ENCODE measurements around the gene PI4KB. TPM values are rescaled to one million over a fixed set of nuclear protein-coding genes. Genes with fewer than 3 reads are reported as not detected.

PI4KB gene
- total and polyA plus RNA-seq, 2 of the 13 experiments (the other 11 are each of a cell fraction or from before 2014, with no cell fraction given), result 19.5 to 29.3 TPM

- TF ChIP-seq NPAS2 (CRISPR knock-in tag; IDR thresholded peaks at IDR 0.05; ENCODE audit: borderline replicate concordance) (no peak), ZNF607 (CRISPR knock-in tag; IDR thresholded peaks at IDR 0.05; ENCODE audit: borderline replicate concordance) (no peak)
Observed at GRCh38 chr1:151369302-151369610, 42.0 kb upstream of the PI4KB start (continued).

DNA sequence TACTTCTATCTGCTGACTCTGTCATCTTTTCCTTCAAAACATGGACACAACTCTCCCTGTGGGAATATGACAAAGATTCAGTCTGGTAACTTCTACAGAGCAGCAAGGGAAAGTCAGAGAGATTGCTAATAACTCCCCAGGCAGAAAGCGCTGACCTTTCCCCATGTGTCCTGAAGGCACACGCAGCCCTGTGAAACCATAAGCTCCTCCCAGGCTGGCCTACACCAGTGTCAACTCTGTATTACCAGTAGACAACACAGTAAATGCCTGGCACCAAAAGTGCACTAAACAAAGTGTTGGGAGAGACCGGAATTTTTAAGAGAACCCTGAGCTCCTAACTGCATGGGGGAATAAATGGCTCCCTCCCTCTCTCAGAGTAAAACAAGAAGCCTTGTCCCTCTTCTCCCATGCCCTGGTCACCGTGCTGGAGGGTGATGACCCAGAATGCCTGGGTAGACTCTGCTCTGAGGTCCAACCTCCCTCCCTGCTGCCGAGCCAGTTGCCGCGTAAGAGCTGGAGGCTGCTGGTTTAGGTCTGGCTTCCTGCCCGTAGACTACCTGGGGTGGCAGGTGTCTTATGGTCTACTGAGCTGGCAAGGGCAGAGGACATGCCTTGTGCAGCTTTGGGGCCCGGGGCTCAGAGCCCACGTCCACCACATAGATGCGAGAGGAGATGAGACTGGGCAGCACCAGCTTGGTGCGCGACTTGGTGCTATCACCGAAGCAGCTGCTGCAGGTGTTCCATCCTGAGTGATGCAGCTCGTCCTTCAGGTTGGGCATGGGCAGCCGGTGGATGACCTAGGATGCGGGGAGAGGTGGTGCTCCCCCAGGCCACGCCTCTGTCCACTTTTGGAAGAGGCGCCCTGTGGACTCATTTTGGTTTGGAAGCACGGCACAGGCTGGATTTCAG, 41.4 kb upstream of the PI4KB start:
- Histone ChIP-seq H3K4me3 (replicated peaks in 1 of 3; ENCODE audit: insufficient read depth in 1 of 3, low read depth in 2 of 3, low read length in 3 of 3) (no peak overlapping the region), H3K9ac (ENCODE audit: insufficient read depth, low read depth, low read length) (no peak overlapping the region), H3K4me2 (ENCODE audit: low read depth, low read length) (no peak overlapping the region), H3K79me2 (ENCODE audit: insufficient read depth, low read length) (peaks cover 5% of the 10 kb centered on the region), H3K9me3 (ENCODE audit: low read length) (no peaks in the 10 kb centered on the region), H3K36me3 (replicated peaks in 1 of 2; ENCODE audit: control insufficient read depth in 1 of 2, insufficient read depth in 2 of 2, low read length in 2 of 2) (peaks cover 8 to 18% of the 10 kb centered on the region in 2 experiments; a peak in 4 of 5 replicates), H4K20me1 (ENCODE audit: insufficient read depth, low read length) (no peaks in the 10 kb centered on the region), H3K27ac (ENCODE audit: extremely low read length, insufficient read depth, low read length) (no peak overlapping the region), H2AFZ (ENCODE audit: low read length) (no peak overlapping the region), H3K4me1 (ENCODE audit: insufficient read depth, low read length) (peaks cover 32% of the 10 kb centered on the region), H3K27me3 (ENCODE audit: control insufficient read depth in 1 of 2, insufficient read depth in 2 of 2, low read length in 2 of 2) (no peaks in the 10 kb centered on the region)
- in situ Hi-C loops (cut with HindIII; ENCODE audit: extremely low pct_ligation_motif_present, low pct_unique_long_range_greater_than_20kb), result no loop called here
- ATAC-seq (no peak), FAIRE-seq (no peak), DNase-seq (ENCODE audit: low spot score) (no peak)
- 96% methylated on average over 4 of the region's 20 CpGs for WGBS (ENCODE audit: low lambda C conversion rate)
- ChIA-PET CTCF (ENCODE audit: low intra/inter-chr PET ratio, low total read pairs) (no interaction called here), POLR2A (interaction anchor here (1.2 kb wide), 1 partner anchor 14 kb away, joined by 3 read pairs; no protein-coding TSS in a partner anchor)
- BruUV-seq (replicated peaks), result no TSS peak
- TF ChIP-seq ZNF274 (CRISPR knock-in tag; IDR thresholded peaks at IDR 0.05) (no peak), ZNF709 (CRISPR knock-in tag; IDR thresholded peaks at IDR 0.05) (no peak), ESRRA (CRISPR knock-in tag; IDR thresholded peaks at IDR 0.05; ENCODE audit: low read depth) (no peak), POLR2AphosphoS5 (IDR thresholded peaks at IDR 0.05; ENCODE audit: low read depth, low read length) (no peak), PREB (CRISPR knock-in tag; IDR thresholded peaks at IDR 0.05) (no peak), TCF12 (IDR thresholded peaks at IDR 0.05) (no peak), TCF12 (CRISPR knock-in tag; IDR thresholded peaks at IDR 0.05) (no peak)
- intact Hi-C loops (cut with micrococcal nuclease; ENCODE audit: unreplicated experiment), result no loop called here

Measured in HepG2 (cell line).